ENCODE data around the gene CCDC73.

- TF ChIP-seq, protein P1, sequence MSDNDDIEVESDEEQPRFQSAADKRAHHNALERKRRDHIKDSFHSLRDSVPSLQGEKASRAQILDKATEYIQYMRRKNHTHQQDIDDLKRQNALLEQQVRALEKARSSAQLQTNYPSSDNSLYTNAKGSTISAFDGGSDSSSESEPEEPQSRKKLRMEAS (CRISPR knock-in tag; IDR thresholded peaks at IDR 0.05), result no peak
- TF ChIP-seq CTCF (IDR thresholded peaks at IDR 0.05), result no peak
- TF ChIP-seq GTF2I (CRISPR knock-in tag; conservative IDR thresholded peaks at IDR 0.05), result no peak
- no peak for TF ChIP-seq IRF1 (CRISPR knock-in tag; IDR thresholded peaks at IDR 0.05)
- TF ChIP-seq OVOL2 (CRISPR knock-in tag; IDR thresholded peaks at IDR 0.05; ENCODE audit: borderline replicate concordance), result no peak
- no peak for TF ChIP-seq FOXJ3 (CRISPR knock-in tag; IDR thresholded peaks at IDR 0.05; ENCODE audit: borderline replicate concordance)
- TF ChIP-seq USF2 (CRISPR knock-in tag; IDR thresholded peaks at IDR 0.05), result no peak
- no peak for TF ChIP-seq ZNF281 (CRISPR knock-in tag; IDR thresholded peaks at IDR 0.05)
- TF ChIP-seq MXD4 (CRISPR knock-in tag; IDR thresholded peaks at IDR 0.05; ENCODE audit: borderline replicate concordance), result no peak
- no peak for TF ChIP-seq TEAD4 (CRISPR knock-in tag; IDR thresholded peaks at IDR 0.05)
- TF ChIP-seq ZNF532 (CRISPR knock-in tag; IDR thresholded peaks at IDR 0.05; ENCODE audit: borderline replicate concordance), result no peak
- no peak for TF ChIP-seq CREB1 (CRISPR knock-in tag; IDR thresholded peaks at IDR 0.05)
Measured at GRCh38 chr11:32779136-32779535, 15.3 kb downstream of the CCDC73 start.
